CD14-positive monocyte (primary cell): ENCODE data around the gene WWOX. TPM values are rescaled to one million over a fixed set of nuclear protein-coding genes. Genes with fewer than 3 reads are reported as not detected.

Experiments used
- DNase-seq, 3 donors: peaks; one replicate each; pipeline ENCODE4 v3.0.0-alpha.2; 2011 to 2022
- H2AFZ ChIP-seq: 2 replicates; pipeline ENCODE4 v1.6.0; 2012; ENCODE audit warnings: mild to moderate bottlenecking, low read depth, low read length, inconsistent platforms; ENCODE audit not compliant: insufficient read depth, poor library complexity, severe bottlenecking
- H3K27ac ChIP-seq, 2 donors: 1 replicate in 1 of 2; 2 replicates in 1 of 2; pipeline ENCODE4 v1.5.1; 2012 to 2013; ENCODE audit warnings: low read length in 2 of 2, control low read depth in 1 of 2, inconsistent platforms in 1 of 2, low read depth in 1 of 2, mild to moderate bottlenecking in 1 of 2
- H3K27me3 ChIP-seq, 2 donors: one replicate each; pipeline versions ENCODE4 v1.6.0 to v1.6.1; 2011 to 2013; ENCODE audit warnings: low read length in 2 of 2; ENCODE audit not compliant: control insufficient read depth in 2 of 2, insufficient read depth in 2 of 2
- H3K36me3 ChIP-seq, 2 donors: replicated peaks in 1 of 2; 1 replicate in 1 of 2; 2 replicates in 1 of 2; pipeline versions ENCODE4 v1.5.1 to v1.6.1; 2012 to 2013; ENCODE audit warnings: low read length in 2 of 2, control low read depth in 1 of 2, inconsistent platforms in 1 of 2, mild to moderate bottlenecking in 1 of 2; ENCODE audit not compliant: insufficient read depth in 2 of 2, control insufficient read depth in 1 of 2
- H3K4me1 ChIP-seq, 2 donors: 1 replicate in 1 of 2; 2 replicates in 1 of 2; pipeline versions ENCODE4 v1.5.1 to v1.6.1; 2012 to 2013; ENCODE audit warnings: low read length in 2 of 2, control low read depth in 1 of 2, inconsistent platforms in 1 of 2, mild to moderate bottlenecking in 1 of 2, moderate library complexity in 1 of 2; ENCODE audit not compliant: insufficient read depth in 2 of 2, control insufficient read depth in 1 of 2
- H3K4me2 ChIP-seq: replicated peaks from 2 replicates; pipeline ENCODE3; 2012; ENCODE audit warnings: low read length, moderate library complexity, mild to moderate bottlenecking; ENCODE audit not compliant: poor library complexity, severe bottlenecking; ENCODE audit errors: extremely low read depth
- H3K4me3 ChIP-seq, 3 experiments: fragments of 200-600 bp in 1 of 3; sonication (generic) in 1 of 3; replicated peaks in 1 of 3; 1 replicate in 2 of 3; 2 replicates in 1 of 3; pipeline ENCODE4 v1.5.1; 2011 to 2013; ENCODE audit warnings: low read length in 3 of 3, mild to moderate bottlenecking in 3 of 3, control low read depth in 2 of 3, low read depth in 2 of 3, inconsistent platforms in 1 of 3, moderate library complexity in 1 of 3
- H3K79me2 ChIP-seq: 2 replicates; pipeline ENCODE4 v1.6.0; 2012; ENCODE audit warnings: mild to moderate bottlenecking, control low read depth, inconsistent platforms, low read length, moderate library complexity; ENCODE audit not compliant: insufficient read depth
- H3K9ac ChIP-seq: 2 replicates; pipeline ENCODE4 v1.6.0; 2017; ENCODE audit warnings: low read length, mild to moderate bottlenecking; ENCODE audit not compliant: insufficient read depth, poor library complexity, severe bottlenecking
- H3K9me3 ChIP-seq, 2 donors: replicated peaks in 1 of 2; 1 replicate in 1 of 2; 2 replicates in 1 of 2; pipeline versions ENCODE4 v1.5.1 to v1.6.1; 2012 to 2013; ENCODE audit warnings: low read length in 2 of 2, control low read depth in 1 of 2; ENCODE audit not compliant: control insufficient read depth in 1 of 2, insufficient read depth in 1 of 2
- H4K20me1 ChIP-seq: 2 replicates; pipeline ENCODE4 v1.6.0; 2012; ENCODE audit warnings: mild to moderate bottlenecking, low read length, control low read depth, moderate library complexity; ENCODE audit not compliant: insufficient read depth
- H3K27ac Mint-ChIP-seq, 7 donors: one replicate each; pipeline ENCODE4 v1.8.0; 2020; ENCODE audit warnings: mild to moderate bottlenecking in 7 of 7, mixed read lengths in 7 of 7, moderate library complexity in 6 of 7, inconsistent platforms in 2 of 7
- H3K27me3 Mint-ChIP-seq, 3 donors: one replicate each; pipeline ENCODE4 v1.8.0; 2021 to 2022; ENCODE audit warnings: low read depth in 3 of 3, mild to moderate bottlenecking in 3 of 3, mixed read lengths in 3 of 3, moderate library complexity in 3 of 3, inconsistent platforms in 1 of 3
- H3K36me3 Mint-ChIP-seq, 2 donors: one replicate each; pipeline ENCODE4 v1.8.0; 2020; ENCODE audit warnings: mixed read lengths in 2 of 2, inconsistent platforms in 1 of 2, mild to moderate bottlenecking in 1 of 2
- H3K4me1 Mint-ChIP-seq: one replicate; pipeline ENCODE4 v1.8.0; 2020; ENCODE audit warnings: mild to moderate bottlenecking, mixed read lengths
- H3K4me3 Mint-ChIP-seq, 2 donors: one replicate each; pipeline ENCODE4 v1.8.0; 2020; ENCODE audit warnings: mild to moderate bottlenecking in 2 of 2, mixed read lengths in 2 of 2, moderate library complexity in 1 of 2
- H3K9me3 Mint-ChIP-seq, 7 donors: one replicate each; pipeline ENCODE4 v1.8.0; 2020 to 2022; ENCODE audit warnings: mixed read lengths in 7 of 7, mild to moderate bottlenecking in 6 of 7, moderate library complexity in 6 of 7, inconsistent platforms in 2 of 7
- CTCF ChIP-seq: fragments of 200-600 bp; IDR thresholded peaks from one replicate; pipeline ENCODE4 v1.8.0; 2022; ENCODE audit warnings: antibody characterized with exemption, mild to moderate bottlenecking
- WGBS: methylation state at CpG from one replicate; pipeline ENCODE4 v1.1.5; 2013; ENCODE audit warnings: missing lambda C conversion rate; ENCODE audit not compliant: insufficient coverage; 5-methylcytosine and 5-hydroxymethylcytosine counted together
- intact Hi-C, 2 donors: fragments of 100-400 bp; cut with micrococcal nuclease; formaldehyde crosslinking; loops; one replicate each; pipeline versions ENCODE4 v1.15.0 to v1.15.1; 2023
- polyA plus RNA-seq, 3 donors: library from polyadenylated mRNA; depleted of rRNA in 1 of 3; unstranded in 2 of 3; stranded (reverse) in 1 of 3; fragments of 300-500 nt in 2 of 3; fragments of >200 nt in 1 of 3; fragmentation: Illumina TruSeq in 2 of 3; gene quantifications; 1 replicate in 2 of 3; 2 replicates in 1 of 3; pipeline ENCODE4 v1.2.3, GENCODE V29; 2012 to 2021

WWOX gene
- polyA plus RNA-seq, 3 donors, result 4.0 to 7.0 (median 6.3) TPM

GRCh38 chr16:78903843-78904242 lies 804.4 kb downstream of the WWOX start:
- Mint-ChIP-seq H3K27me3 (peaks cover 0 to 2% (median 0%) of the 10 kb centered on the region in 3 donors), H3K27ac (no peak overlapping the region), H3K36me3 (no peaks in the 10 kb centered on the region), H3K4me1 (no peaks in the 10 kb centered on the region), H3K9me3 (peaks cover 5 to 18% (median 9%) of the 10 kb centered on the region in 7 donors), H3K4me3 (no peak overlapping the region)
- Histone ChIP-seq H3K36me3 (no peaks in the 10 kb centered on the region), H3K9ac (no peak overlapping the region), H2AFZ (no peak overlapping the region), H3K4me3 (no peak overlapping the region), H4K20me1 (no peaks in the 10 kb centered on the region), H3K27ac (no peak overlapping the region), H3K79me2 (no peaks in the 10 kb centered on the region), H3K9me3 (peaks cover 0 to 3% of the 10 kb centered on the region in 2 donors), H3K4me1 (no peaks in the 10 kb centered on the region), H3K27me3 (no peaks in the 10 kb centered on the region), H3K4me2 (no peak overlapping the region)
- TF ChIP-seq CTCF, result no peak
- intact Hi-C loops, result no loop called here
- no peak for DNase-seq
- no CpG with 5 or more reads among the region's 4 CpGs for WGBS

- Histone ChIP-seq H3K79me2 (no peaks in the 10 kb centered on the region), H3K9ac (no peak overlapping the region), H2AFZ (no peak overlapping the region), H3K4me3 (no peak overlapping the region), H3K27ac (no peak overlapping the region), H3K27me3 (no peaks in the 10 kb centered on the region), H3K36me3 (no peaks in the 10 kb centered on the region), H3K4me1 (no peaks in the 10 kb centered on the region), H4K20me1 (no peaks in the 10 kb centered on the region), H3K4me2 (no peak overlapping the region), H3K9me3 (peaks cover 0 to 6% of the 10 kb centered on the region in 2 donors)
- TF ChIP-seq CTCF, result no peak
- no peak for DNase-seq
- peaks cover 0 to 2% (median 0%) of the 10 kb centered on the region in 3 donors for H3K27me3 Mint-ChIP-seq
- intact Hi-C loops, result no loop called here
- H3K4me1 Mint-ChIP-seq, result no peaks in the 10 kb centered on the region
- H3K9me3 Mint-ChIP-seq, result peaks cover 9 to 28% (median 10%) of the 10 kb centered on the region in 7 donors
- WGBS, result 100% methylated on average over 1 of the region's 3 CpGs
- H3K4me3 Mint-ChIP-seq, result no peak overlapping the region
- H3K27ac Mint-ChIP-seq, result no peak overlapping the region
- no peaks in the 10 kb centered on the region for H3K36me3 Mint-ChIP-seq
Measured at GRCh38 chr16:78906135-78906534, 806.7 kb downstream of the WWOX start.
